ENCODE results near the gene TC2N.
"Not testable (repeated sequence)": the region's sequence is repeated elsewhere in the genome, so short reads cannot be mapped to it uniquely, and the experiment has no call there.

DNA sequence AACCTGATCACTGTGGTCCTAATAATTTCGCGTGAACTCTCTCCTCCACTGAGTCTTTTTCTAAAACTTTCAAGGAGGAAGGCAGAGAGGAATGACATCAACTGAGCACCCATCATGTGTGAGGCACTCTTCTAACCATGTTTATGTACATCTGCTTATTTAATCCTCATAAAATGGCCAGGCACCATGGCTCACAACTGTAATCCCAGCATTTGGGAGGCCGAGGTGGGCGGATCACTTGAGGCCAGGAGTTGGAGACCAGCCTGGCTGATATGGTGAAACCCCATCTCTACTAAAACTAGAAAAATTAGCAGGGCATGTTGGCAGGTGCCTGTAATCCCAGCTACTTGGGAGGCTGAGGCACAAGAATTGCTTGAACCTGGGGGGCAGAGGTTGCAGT, 4.1 kb upstream of the TC2N start:
- TF ChIP-seq, protein P1, sequence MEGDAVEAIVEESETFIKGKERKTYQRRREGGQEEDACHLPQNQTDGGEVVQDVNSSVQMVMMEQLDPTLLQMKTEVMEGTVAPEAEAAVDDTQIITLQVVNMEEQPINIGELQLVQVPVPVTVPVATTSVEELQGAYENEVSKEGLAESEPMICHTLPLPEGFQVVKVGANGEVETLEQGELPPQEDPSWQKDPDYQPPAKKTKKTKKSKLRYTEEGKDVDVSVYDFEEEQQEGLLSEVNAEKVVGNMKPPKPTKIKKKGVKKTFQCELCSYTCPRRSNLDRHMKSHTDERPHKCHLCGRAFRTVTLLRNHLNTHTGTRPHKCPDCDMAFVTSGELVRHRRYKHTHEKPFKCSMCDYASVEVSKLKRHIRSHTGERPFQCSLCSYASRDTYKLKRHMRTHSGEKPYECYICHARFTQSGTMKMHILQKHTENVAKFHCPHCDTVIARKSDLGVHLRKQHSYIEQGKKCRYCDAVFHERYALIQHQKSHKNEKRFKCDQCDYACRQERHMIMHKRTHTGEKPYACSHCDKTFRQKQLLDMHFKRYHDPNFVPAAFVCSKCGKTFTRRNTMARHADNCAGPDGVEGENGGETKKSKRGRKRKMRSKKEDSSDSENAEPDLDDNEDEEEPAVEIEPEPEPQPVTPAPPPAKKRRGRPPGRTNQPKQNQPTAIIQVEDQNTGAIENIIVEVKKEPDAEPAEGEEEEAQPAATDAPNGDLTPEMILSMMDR (IDR thresholded peaks at IDR 0.05) = not testable (repeated sequence)
- not testable (repeated sequence) for TF ChIP-seq POLR2A (IDR thresholded peaks at IDR 0.05)

Data from adrenal gland (tissue), 5 donors.